ENCODE measurements around the gene TAF1A.

TAF1A gene

GRCh38 chr1:222529916-222530315 is 59.8 kb downstream of the TAF1A start:
- DNase-seq, result no peak

GRCh38 chr1:222529181-222529580 is 60.6 kb downstream of the TAF1A start:
- no peak for DNase-seq

GRCh38 chr1:222525951-222526350 is 63.8 kb downstream of the TAF1A start:
- no peak for DNase-seq

DNA sequence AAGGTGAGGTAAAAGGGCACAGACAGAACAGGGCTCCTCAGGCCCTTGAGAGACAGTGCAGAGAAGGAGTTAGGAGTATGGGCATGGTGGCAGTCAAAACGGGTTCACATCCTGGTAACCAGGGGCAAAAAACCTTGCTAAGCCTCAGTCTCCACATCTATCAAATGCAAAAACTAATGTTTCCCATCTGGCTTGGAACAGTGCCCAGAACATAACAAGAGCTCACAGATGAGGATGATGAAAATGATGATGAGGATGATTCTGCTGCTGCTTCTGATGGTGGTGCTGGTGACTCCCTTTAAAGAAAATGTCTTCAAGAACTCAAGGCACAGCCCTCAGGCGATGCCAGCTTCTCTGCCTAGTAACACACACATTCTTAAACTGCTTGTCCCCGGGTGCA is 65.9 kb downstream of the TAF1A start:
- no peak for DNase-seq

DNA sequence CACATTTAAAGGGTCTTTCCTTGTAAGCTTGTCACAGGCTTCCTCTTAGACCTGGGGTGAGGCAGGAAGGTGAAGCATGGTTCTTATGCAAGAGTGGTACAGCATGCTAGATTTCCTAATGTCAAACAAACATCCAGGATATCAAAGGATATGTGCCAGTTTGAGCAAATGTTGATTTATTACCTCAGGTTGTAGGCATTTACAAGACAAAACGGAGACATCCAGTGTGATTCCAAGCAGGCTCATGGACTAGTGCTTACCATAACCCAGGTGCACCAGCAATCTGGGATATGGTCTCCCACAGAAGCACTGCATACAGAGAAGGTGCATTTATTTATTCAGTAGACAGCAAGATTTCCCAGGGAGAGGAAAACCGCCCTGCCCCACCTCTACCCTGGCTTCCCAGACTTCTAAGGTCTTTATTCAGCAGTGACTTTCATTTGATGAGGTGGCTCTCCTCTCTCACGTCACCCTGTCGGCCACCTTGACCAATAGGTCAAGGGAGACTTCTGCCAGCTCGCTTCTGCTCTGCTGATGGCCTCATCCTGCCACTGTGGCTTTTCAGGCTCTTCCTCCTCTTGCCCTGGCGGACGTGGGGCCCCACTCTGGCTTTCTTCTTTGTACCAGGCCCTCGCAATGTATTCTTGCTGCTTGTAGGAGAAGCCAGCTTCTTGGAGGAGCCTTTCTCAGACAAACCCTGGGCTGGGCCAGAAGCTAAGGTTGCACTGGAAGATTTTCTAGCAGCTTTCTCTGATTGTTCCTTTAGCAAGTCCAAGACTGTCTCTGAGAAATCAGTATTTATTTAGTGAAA is 67.4 kb downstream of the TAF1A start:
- no peak for DNase-seq

DNA sequence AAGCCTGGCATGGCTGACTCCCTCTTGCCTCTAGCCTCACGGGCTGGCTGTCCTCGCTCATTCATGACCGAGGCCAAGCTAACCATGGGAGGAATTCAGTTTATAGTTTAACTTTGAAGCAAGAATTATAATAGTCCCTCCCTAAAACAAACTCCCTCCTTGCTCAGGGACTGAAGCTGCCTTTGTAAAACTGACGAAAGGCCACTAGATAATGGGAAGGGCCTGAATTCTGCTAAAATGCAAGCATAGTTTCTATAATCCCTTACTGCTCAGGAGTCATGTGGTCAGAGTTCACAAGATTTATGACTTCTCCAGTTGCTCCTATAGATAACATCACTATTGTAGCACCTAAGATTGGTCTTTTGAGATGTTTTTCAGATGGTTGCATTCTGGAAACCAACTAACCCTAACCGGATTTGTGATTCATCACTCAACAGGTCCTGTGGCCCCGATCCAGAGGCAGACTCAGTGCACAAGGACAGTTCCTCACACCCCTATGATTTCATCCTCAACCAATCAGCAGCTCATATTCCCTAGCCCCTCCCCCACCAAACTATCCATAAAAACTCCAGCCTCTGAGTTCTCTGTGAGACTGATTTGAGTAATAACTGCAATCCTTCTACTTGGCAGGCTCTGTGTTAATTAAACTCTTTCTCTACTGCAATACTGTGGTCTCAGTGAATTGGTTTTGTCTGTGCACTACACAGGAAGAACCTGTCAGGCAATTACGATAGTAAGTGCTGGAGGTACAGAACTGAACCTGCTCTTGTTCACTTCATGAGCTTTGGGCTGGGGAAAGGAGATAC is 68.2 kb downstream of the TAF1A start:
- no peak for DNase-seq
